Measurements from ENCODE around the gene FRZB. TPM values are rescaled to one million over a fixed set of nuclear protein-coding genes. Genes with fewer than 3 reads are reported as not detected.
"Not testable (repeated sequence)": the region's sequence is repeated elsewhere in the genome, so short reads cannot be mapped to it uniquely, and the experiment has no call there.

Gene FRZB
- total RNA-seq, 1 experiment from 2014 or later = 0.21 TPM

- BruUV-seq (replicated peaks) = no TSS peak
- Mint-ChIP-seq H3K9me3 (ENCODE audit: low read depth, unreplicated experiment) (no peaks in the 10 kb centered on the region), H3K27ac (ENCODE audit: unreplicated experiment) (no peak overlapping the region), H3K4me3 (ENCODE audit: low read depth, unreplicated experiment) (no peak overlapping the region), H3K27me3 (ENCODE audit: unreplicated experiment) (no peaks in the 10 kb centered on the region), H3K36me3 (ENCODE audit: insufficient read depth, unreplicated experiment) (no peaks in the 10 kb centered on the region), H3K4me1 (ENCODE audit: low read depth, unreplicated experiment) (no peaks in the 10 kb centered on the region)
- intact Hi-C loops (cut with micrococcal nuclease; ENCODE audit: unreplicated experiment) = no loop called here
- TF ChIP-seq CTCF (IDR thresholded peaks at IDR 0.05; ENCODE audit: unreplicated experiment) = no peak
- DNase-seq = no peak
- CTCF ChIA-PET = no interaction called here
Measured at GRCh38 chr2:182885771-182886170, 19.3 kb upstream of the FRZB start.

GRCh38 chr2:182883451-182883850 is 17.0 kb upstream of the FRZB start:
- Mint-ChIP-seq H3K9me3 (ENCODE audit: low read depth, unreplicated experiment) (no peaks in the 10 kb centered on the region), H3K4me3 (ENCODE audit: low read depth, unreplicated experiment) (no peak overlapping the region), H3K4me1 (ENCODE audit: low read depth, unreplicated experiment) (no peaks in the 10 kb centered on the region), H3K36me3 (ENCODE audit: insufficient read depth, unreplicated experiment) (no peaks in the 10 kb centered on the region), H3K27ac (ENCODE audit: unreplicated experiment) (no peak overlapping the region), H3K27me3 (ENCODE audit: unreplicated experiment) (no peaks in the 10 kb centered on the region)
- intact Hi-C loops (cut with micrococcal nuclease; ENCODE audit: unreplicated experiment) = no loop called here
- TF ChIP-seq CTCF (IDR thresholded peaks at IDR 0.05; ENCODE audit: unreplicated experiment) = no peak
- DNase-seq = no peak
- BruUV-seq (replicated peaks) = no TSS peak
- CTCF ChIA-PET = no interaction called here

- BruUV-seq (replicated peaks); H3K27me3 Mint-ChIP-seq (ENCODE audit: unreplicated experiment); H3K9me3 Mint-ChIP-seq (ENCODE audit: low read depth, unreplicated experiment); DNase-seq; H3K36me3 Mint-ChIP-seq (ENCODE audit: insufficient read depth, unreplicated experiment); H3K4me1 Mint-ChIP-seq (ENCODE audit: low read depth, unreplicated experiment); CTCF ChIA-PET; H3K4me3 Mint-ChIP-seq (ENCODE audit: low read depth, unreplicated experiment); H3K27ac Mint-ChIP-seq (ENCODE audit: unreplicated experiment); intact Hi-C loops (cut with micrococcal nuclease; ENCODE audit: unreplicated experiment): not testable (repeated sequence)
Measured at GRCh38 chr2:182880100-182880499, 13.7 kb upstream of the FRZB start.

- BruUV-seq (replicated peaks); H3K4me3 Mint-ChIP-seq (ENCODE audit: low read depth, unreplicated experiment); H3K9me3 Mint-ChIP-seq (ENCODE audit: low read depth, unreplicated experiment); H3K27ac Mint-ChIP-seq (ENCODE audit: unreplicated experiment); DNase-seq; H3K4me1 Mint-ChIP-seq (ENCODE audit: low read depth, unreplicated experiment); H3K27me3 Mint-ChIP-seq (ENCODE audit: unreplicated experiment); CTCF ChIA-PET; intact Hi-C loops (cut with micrococcal nuclease; ENCODE audit: unreplicated experiment); H3K36me3 Mint-ChIP-seq (ENCODE audit: insufficient read depth, unreplicated experiment): not testable (repeated sequence)
Measured at GRCh38 chr2:182876653-182877052, 10.2 kb upstream of the FRZB start.

GRCh38 chr2:182870227-182870626 is 3.8 kb upstream of the FRZB start:
- no peaks in the 10 kb centered on the region for H3K9me3 Mint-ChIP-seq (ENCODE audit: low read depth, unreplicated experiment)
- intact Hi-C loops (cut with micrococcal nuclease; ENCODE audit: unreplicated experiment) = no loop called here
- H3K27me3 Mint-ChIP-seq (ENCODE audit: unreplicated experiment) = peaks cover 15% of the 10 kb centered on the region
- peaks cover 13% of the 10 kb centered on the region for H3K4me1 Mint-ChIP-seq (ENCODE audit: low read depth, unreplicated experiment)
- no peak overlapping the region for H3K27ac Mint-ChIP-seq (ENCODE audit: unreplicated experiment)
- peak; percentile 23 for DNase-seq
- TF ChIP-seq CTCF (IDR thresholded peaks at IDR 0.05; ENCODE audit: unreplicated experiment) = no peak
- no peak overlapping the region for H3K4me3 Mint-ChIP-seq (ENCODE audit: low read depth, unreplicated experiment)
- CTCF ChIA-PET = no interaction called here
- no TSS peak for BruUV-seq (replicated peaks)
- H3K36me3 Mint-ChIP-seq (ENCODE audit: insufficient read depth, unreplicated experiment) = peaks cover 9% of the 10 kb centered on the region
